Measurements from ENCODE around the gene DNAI1.
"Not testable (repeated sequence)": the region's sequence is repeated elsewhere in the genome, so short reads cannot be mapped to it uniquely, and the experiment has no call there.

Gene DNAI1

DNA sequence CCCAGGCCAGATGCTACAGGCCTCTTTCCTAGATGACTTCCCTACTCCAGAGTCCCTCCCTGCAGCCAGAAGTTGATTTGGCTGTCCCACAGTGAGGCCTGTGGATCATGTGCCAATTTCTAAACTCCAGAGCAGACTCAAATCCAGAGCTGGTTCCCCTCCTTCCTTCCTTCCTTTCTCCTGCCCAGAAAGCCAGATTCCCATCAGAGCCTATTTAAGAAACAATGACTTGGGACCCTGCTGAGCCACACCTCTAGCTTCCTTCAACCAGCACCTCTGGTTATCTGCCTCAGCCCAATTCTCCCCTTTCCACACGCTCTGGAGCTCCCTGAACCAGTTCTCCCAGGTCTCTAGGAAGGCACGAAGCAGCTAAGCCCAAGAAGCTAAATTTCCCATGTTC is 7.5 kb upstream of the DNAI1 start:
- no peak for DNase-seq

GRCh38 chr9:34451545-34451944 is 7.1 kb upstream of the DNAI1 start:
- DNase-seq = no peak

GRCh38 chr9:34452568-34452967 is 6.0 kb upstream of the DNAI1 start:
- DNase-seq = no peak

GRCh38 chr9:34454571-34455065 is 4.0 kb upstream of the DNAI1 start:
- no peak for DNase-seq

GRCh38 chr9:34456151-34456550 is 2.5 kb upstream of the DNAI1 start:
- DNase-seq = no peak

- no peak for DNase-seq
These were observed 1.9 kb upstream of the DNAI1 start for GRCh38 chr9:34456746-34457145.

GRCh38 chr9:34457266-34458012 is 1.2 kb upstream of the DNAI1 start:
- DNase-seq = no peak

DNA sequence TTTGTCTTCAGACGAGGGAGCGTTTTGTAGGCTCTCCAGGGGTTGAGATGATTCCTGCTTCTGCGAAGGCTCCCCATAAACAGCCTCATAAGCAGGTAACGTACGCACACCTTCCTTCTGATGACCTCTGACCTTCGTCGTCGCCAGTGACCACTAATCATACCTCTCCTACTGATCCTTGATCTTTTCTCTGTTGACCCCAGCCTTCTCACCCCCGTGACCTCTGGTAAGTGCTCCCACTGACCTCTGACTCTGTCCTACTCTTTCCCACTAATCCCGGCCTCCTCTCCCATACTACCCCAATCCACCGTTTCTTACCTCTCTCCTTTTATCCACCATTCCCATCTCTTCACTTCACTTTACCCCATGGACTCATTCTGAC is 345 bp downstream of the DNAI1 start:
- DNase-seq = no peak

DNA sequence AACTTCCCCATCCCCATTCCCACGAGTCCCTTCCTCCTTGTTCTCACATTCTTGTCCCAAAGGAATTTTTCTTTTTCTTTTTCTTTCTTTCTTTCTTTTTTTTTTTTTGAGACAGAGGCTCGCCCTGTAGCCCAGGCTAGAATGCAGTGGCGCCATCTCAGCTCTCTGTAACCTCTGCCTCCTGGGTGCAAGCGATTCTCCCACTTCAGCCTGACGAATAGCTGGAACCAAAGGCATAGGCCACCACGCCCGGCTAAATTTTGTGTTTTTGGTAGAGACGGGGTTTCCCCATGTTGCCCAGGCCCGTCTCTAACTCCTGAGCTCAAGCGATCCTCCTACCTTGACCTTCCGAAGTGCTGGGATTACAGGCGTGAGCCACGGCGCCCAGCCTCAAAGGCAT is 751 bp downstream of the DNAI1 start:
- no peak for DNase-seq

DNA sequence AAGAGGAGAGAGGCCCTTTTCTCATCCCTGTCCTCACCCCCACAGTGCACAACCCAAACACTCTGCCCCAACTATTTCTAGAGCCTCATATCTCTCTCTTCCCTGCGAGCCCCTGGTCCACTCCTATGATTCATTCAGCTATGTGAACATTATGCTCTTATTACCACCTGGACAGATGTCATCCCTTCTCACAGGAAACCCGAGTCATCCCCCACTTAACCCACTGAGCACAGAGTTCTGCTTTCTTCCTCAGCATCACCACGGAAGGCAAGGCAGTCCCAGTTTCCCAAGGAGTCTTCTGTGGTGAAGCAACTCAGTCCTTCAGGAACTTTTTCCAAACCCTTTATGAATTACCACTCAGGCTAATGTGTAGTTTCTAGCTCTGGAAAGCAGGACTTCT is 1.3 kb downstream of the DNAI1 start:
- no peak for DNase-seq

DNA sequence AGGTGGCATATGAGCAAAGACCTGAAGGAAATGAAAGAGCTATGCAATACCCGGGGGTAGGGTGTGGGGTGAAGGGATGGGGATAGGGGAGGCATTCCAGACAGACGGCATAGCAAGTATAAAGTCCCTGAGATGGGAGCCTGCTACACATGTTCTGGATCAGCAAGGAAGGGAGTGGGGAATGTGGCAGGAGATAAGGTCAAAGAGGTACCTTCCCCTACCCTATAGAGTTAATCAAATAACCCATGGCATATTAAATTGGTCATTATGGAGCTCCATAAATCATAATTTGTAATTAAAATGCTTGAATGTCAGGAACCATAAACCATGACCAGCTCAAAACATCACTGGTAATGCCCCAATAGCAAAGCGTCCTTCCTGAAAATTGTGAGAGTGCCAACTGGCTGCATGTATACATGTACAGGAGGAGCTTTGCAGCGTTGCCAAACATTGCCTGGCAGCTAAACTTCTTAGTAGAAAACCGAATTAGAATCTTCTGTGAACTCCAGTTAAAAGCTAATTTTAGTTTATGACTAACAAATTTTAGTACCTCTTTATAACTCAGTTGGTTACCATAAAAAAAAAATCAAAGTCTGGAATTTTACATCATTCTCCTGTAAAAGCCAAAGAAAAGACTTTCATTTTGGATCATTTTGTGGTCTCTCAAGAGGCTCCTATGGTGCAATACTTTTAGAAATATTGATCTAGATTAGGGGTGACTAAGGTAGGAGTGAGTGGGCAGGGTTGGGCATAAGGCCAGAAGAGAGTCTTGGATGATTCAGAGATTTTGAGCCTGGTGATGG is 4.7 kb downstream of the DNAI1 start:
- no peak for DNase-seq

GRCh38 chr9:34463901-34464232 is 5.3 kb downstream of the DNAI1 start:
- DNase-seq = no peak

- DNase-seq = no peak
These were observed 6.0 kb downstream of the DNAI1 start for GRCh38 chr9:34464571-34464970.

DNA sequence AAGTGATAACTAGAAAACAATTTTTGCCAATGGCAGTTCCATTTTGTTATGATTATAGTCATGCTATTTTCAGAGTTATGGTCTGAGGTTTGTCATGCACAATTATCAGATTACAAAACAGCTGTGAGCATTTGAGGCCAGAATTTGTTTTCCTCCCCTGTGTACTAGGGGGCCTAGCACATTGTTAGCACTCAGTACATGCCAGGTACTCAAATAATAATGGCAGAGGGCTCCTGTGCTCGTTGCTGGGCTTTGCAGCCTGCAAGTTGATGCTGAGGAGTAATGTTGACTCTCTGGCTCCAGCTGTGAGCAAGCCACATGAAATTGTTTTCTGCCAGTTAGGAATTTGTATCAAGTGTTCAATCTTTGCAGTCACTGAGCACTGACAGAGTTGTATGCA is 6.9 kb downstream of the DNAI1 start:
- DNase-seq = no peak

DNA sequence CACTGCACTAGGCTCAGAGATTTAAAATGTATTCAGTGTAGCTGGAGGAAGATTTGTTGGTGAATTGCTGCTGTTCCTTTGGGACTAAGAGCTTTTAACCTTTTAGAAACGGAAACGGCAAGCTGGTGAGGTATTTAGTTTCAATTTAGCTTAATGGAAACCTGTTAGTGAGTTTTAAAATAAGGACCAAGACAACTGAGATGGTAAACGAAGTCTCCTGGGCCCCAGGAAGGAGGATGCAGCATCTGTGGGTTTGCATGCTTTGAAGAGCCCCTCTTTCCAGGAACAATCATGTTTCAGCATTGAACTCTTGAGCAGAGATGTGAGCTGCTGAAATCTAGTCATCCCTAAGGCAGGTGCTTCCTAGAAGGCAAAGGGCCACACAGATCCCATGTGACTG is 16.5 kb downstream of the DNAI1 start:
- no peak for DNase-seq

- DNase-seq = no peak
These were observed 18.9 kb downstream of the DNAI1 start for GRCh38 chr9:34477541-34477940.

DNA sequence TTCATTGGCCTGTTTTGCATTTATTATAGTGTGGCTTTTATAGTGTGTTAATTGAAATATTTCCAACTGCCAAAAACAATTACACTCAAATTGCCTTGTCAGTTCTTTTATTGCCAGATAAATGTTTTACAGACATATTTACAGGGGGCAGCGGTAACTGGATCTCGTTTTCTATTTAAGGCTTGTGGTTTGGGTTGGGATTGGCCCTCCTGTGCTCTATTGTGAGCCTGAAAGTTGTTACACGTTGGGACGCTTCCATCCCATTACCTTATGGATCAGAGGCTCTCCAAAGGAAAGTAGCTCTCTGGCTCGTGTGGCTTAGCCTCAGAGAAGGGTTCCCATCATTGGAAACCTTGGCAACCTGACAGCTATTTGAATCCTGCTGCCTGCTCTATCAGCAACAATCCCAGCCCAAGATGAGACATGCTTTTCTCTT is 20.8 kb downstream of the DNAI1 start:
- no peak for DNase-seq

GRCh38 chr9:34481620-34482019 is 23.0 kb downstream of the DNAI1 start:
- not testable (repeated sequence) for DNase-seq

GRCh38 chr9:34482746-34483145 is 24.1 kb downstream of the DNAI1 start:
- not testable (repeated sequence) for DNase-seq

- DNase-seq = no peak
These were observed 26.1 kb downstream of the DNAI1 start for GRCh38 chr9:34484678-34485077.

GRCh38 chr9:34485822-34486221 is 27.2 kb downstream of the DNAI1 start:
- DNase-seq = no peak

- no peak for DNase-seq
These were observed 28.0 kb downstream of the DNAI1 start for GRCh38 chr9:34486572-34486971.

GRCh38 chr9:34490360-34490759 is 31.8 kb downstream of the DNAI1 start:
- no peak for DNase-seq

- no peak for DNase-seq
These were observed 32.2 kb downstream of the DNAI1 start for GRCh38 chr9:34490760-34491159.

Measured in NCI-H2029 treated with DMSO at 0.1 percent for 48 hours (cell line).